Natural killer cell (primary cell): ENCODE measurements around the gene ROBO2. TPM values are rescaled to one million over a fixed set of nuclear protein-coding genes. Genes with fewer than 3 reads are reported as not detected.

Experiments used
- ATAC-seq, 3 donors: fragments of 150-1000 bp in 2 of 3; fragments of 200-7000 bp in 1 of 3; cut with Tn5 transposase; 1 replicate in 1 of 3; 2 replicates in 2 of 3; pipeline ENCODE4 v1.10.0; 2021; ENCODE audit warnings: mild to moderate bottlenecking in 2 of 3, moderate library complexity in 2 of 3
- DNase-seq, 2 donors: peaks; one replicate each; pipeline versions ENCODE4 v3.0.0 to v3.0.0-alpha.2; 2013 to 2021; ENCODE audit warnings: mixed read lengths in 1 of 2
- H3K27ac ChIP-seq: one replicate; pipeline ENCODE4 v1.5.1; 2013; ENCODE audit warnings: mild to moderate bottlenecking, low read length
- H3K27me3 ChIP-seq: one replicate; pipeline ENCODE4 v1.6.1; 2013; ENCODE audit warnings: low read length; ENCODE audit not compliant: control insufficient read depth, insufficient read depth
- H3K36me3 ChIP-seq: one replicate; pipeline ENCODE4 v1.6.1; 2013; ENCODE audit warnings: low read length; ENCODE audit not compliant: control insufficient read depth, insufficient read depth
- H3K4me1 ChIP-seq: one replicate; pipeline ENCODE4 v1.6.1; 2013; ENCODE audit warnings: low read length; ENCODE audit not compliant: control insufficient read depth, insufficient read depth
- H3K4me3 ChIP-seq: one replicate; pipeline ENCODE4 v1.5.1; 2013; ENCODE audit warnings: low read length
- H3K9me3 ChIP-seq: one replicate; pipeline ENCODE4 v1.6.1; 2013; ENCODE audit warnings: low read length; ENCODE audit not compliant: control insufficient read depth, insufficient read depth
- H3K27ac Mint-ChIP-seq, 2 donors: one replicate each; pipeline ENCODE4 v1.8.0; 2022; ENCODE audit warnings: mild to moderate bottlenecking in 2 of 2, mixed read lengths in 2 of 2, moderate library complexity in 1 of 2
- H3K27me3 Mint-ChIP-seq, 2 donors: one replicate each; pipeline ENCODE4 v1.8.0; 2022; ENCODE audit warnings: low read depth in 2 of 2, mixed read lengths in 2 of 2
- H3K36me3 Mint-ChIP-seq: one replicate; pipeline ENCODE4 v1.8.0; 2022; ENCODE audit warnings: mixed read lengths
- H3K4me1 Mint-ChIP-seq, 2 donors: one replicate each; pipeline ENCODE4 v1.8.0; 2022; ENCODE audit warnings: mixed read lengths in 2 of 2
- H3K4me3 Mint-ChIP-seq: one replicate; pipeline ENCODE4 v1.8.0; 2022; ENCODE audit warnings: mild to moderate bottlenecking, moderate library complexity, mixed read lengths
- H3K9me3 Mint-ChIP-seq, 2 donors: one replicate each; pipeline ENCODE4 v1.8.0; 2022; ENCODE audit warnings: mixed read lengths in 2 of 2
- CTCF ChIP-seq: fragments of 200-600 bp; IDR thresholded peaks from one replicate; pipeline ENCODE4 v1.8.0; 2022; ENCODE audit warnings: antibody characterized with exemption
- WGBS: methylation state at CpG from one replicate; pipeline ENCODE4 v1.1.7; 2013; ENCODE audit warnings: missing lambda C conversion rate; ENCODE audit not compliant: insufficient coverage; 5-methylcytosine and 5-hydroxymethylcytosine counted together
- intact Hi-C: fragments of 100-400 bp; cut with micrococcal nuclease; formaldehyde crosslinking; loops from one replicate; pipeline ENCODE4 v1.14.2; 2022
- total RNA-seq, 4 donors: library from RNA; stranded (reverse); fragments of 120-200 nt in 1 of 4; gene quantifications; one replicate each; pipeline versions ENCODE4 v1.2.3 to v1.2.4, GENCODE V29; 2013 to 2022

Gene ROBO2
- total RNA-seq, 3 donors from 2014 or later (not counting 1 experiment from before 2014, with no cell fraction given): not detected

- TF ChIP-seq CTCF: no peak
- ATAC-seq (no peak), DNase-seq (no peak)
- H3K9me3 Mint-ChIP-seq: peaks cover under 1 to 3% of the 10 kb centered on the region in 2 donors
- H3K4me1 ChIP-seq: no peaks in the 10 kb centered on the region
- H3K9me3 ChIP-seq: no peaks in the 10 kb centered on the region
- H3K4me1 Mint-ChIP-seq: no peaks in the 10 kb centered on the region
- no peaks in the 10 kb centered on the region for H3K36me3 Mint-ChIP-seq
- H3K27ac Mint-ChIP-seq: no peak overlapping the region
- no peaks in the 10 kb centered on the region for H3K27me3 ChIP-seq
- H3K4me3 ChIP-seq: no peak overlapping the region
- 91% methylated on average over 2 of the region's 2 CpGs for WGBS
- no peaks in the 10 kb centered on the region for H3K36me3 ChIP-seq
- intact Hi-C loops: no loop called here
- no peaks in the 10 kb centered on the region for H3K27me3 Mint-ChIP-seq
- no peak overlapping the region for H3K4me3 Mint-ChIP-seq
- H3K27ac ChIP-seq: no peak overlapping the region
These were observed 38.4 kb downstream of the ROBO2 start for GRCh38 chr3:77078279-77078678.

- H3K27me3 Mint-ChIP-seq: no peaks in the 10 kb centered on the region
- TF ChIP-seq CTCF: no peak
- Histone ChIP-seq H3K27ac (no peak overlapping the region), H3K36me3 (no peaks in the 10 kb centered on the region), H3K9me3 (no peaks in the 10 kb centered on the region), H3K4me1 (no peaks in the 10 kb centered on the region), H3K4me3 (no peak overlapping the region), H3K27me3 (no peaks in the 10 kb centered on the region)
- peaks cover 3 to 4% of the 10 kb centered on the region in 2 donors for H3K9me3 Mint-ChIP-seq
- ATAC-seq: no peak
- no peak for DNase-seq
- no peaks in the 10 kb centered on the region for H3K4me1 Mint-ChIP-seq
- WGBS: 75% methylated on average over 12 of the region's 12 CpGs
- H3K36me3 Mint-ChIP-seq: no peaks in the 10 kb centered on the region
- intact Hi-C loops: no loop called here
- no peak overlapping the region for H3K27ac Mint-ChIP-seq
- H3K4me3 Mint-ChIP-seq: no peak overlapping the region
These were observed 40.2 kb downstream of the ROBO2 start for GRCh38 chr3:77079988-77080610.

DNA sequence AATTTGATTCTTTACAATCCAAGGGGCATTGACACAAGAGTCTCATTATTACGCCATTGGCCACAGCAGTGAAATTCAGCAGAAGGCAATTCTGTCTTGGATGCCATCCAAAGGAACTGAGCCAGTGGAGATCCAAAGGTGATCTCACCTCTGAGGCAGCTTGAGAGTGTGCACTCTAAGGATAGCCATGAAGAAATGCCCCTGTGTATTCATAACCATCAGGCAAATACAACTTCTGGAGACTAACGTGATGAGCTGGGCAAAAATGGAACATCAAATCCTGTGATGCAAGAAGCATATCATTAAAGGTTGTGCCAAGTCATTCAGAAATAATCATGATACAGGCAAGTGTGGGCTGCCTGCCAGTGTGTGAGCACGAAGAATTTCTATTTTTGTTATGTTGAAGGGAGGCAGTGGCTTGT, 41.4 kb downstream of the ROBO2 start:
- Histone ChIP-seq H3K27ac (no peak overlapping the region), H3K27me3 (no peaks in the 10 kb centered on the region), H3K4me3 (no peak overlapping the region), H3K9me3 (no peaks in the 10 kb centered on the region), H3K36me3 (no peaks in the 10 kb centered on the region), H3K4me1 (no peaks in the 10 kb centered on the region)
- ATAC-seq (no peak), DNase-seq (no peak)
- H3K4me3 Mint-ChIP-seq: no peak overlapping the region
- WGBS: 69% methylated on average over 3 of the region's 3 CpGs
- intact Hi-C loops: no loop called here
- H3K27ac Mint-ChIP-seq: no peak overlapping the region
- H3K27me3 Mint-ChIP-seq: no peaks in the 10 kb centered on the region
- no peak for TF ChIP-seq CTCF
- H3K4me1 Mint-ChIP-seq: no peaks in the 10 kb centered on the region
- no peaks in the 10 kb centered on the region for H3K36me3 Mint-ChIP-seq
- H3K9me3 Mint-ChIP-seq: peaks cover 3 to 4% of the 10 kb centered on the region in 2 donors

GRCh38 chr3:77084511-77084910, 44.6 kb downstream of the ROBO2 start:
- Histone ChIP-seq H3K27me3 (no peaks in the 10 kb centered on the region), H3K27ac (no peak overlapping the region), H3K4me3 (no peak overlapping the region), H3K9me3 (no peaks in the 10 kb centered on the region), H3K4me1 (no peaks in the 10 kb centered on the region), H3K36me3 (no peaks in the 10 kb centered on the region)
- WGBS: 55% methylated on average over 2 of the region's 2 CpGs
- no peaks in the 10 kb centered on the region for H3K36me3 Mint-ChIP-seq
- H3K27ac Mint-ChIP-seq: no peak overlapping the region
- no peak for TF ChIP-seq CTCF
- no peak for ATAC-seq
- intact Hi-C loops: no loop called here
- H3K27me3 Mint-ChIP-seq: no peaks in the 10 kb centered on the region
- no peak for DNase-seq
- peaks cover 4 to 5% of the 10 kb centered on the region in 2 donors for H3K9me3 Mint-ChIP-seq
- H3K4me1 Mint-ChIP-seq: no peaks in the 10 kb centered on the region
- H3K4me3 Mint-ChIP-seq: no peak overlapping the region
